SK-N-MC (cell line): ENCODE data around the gene SRBD1.

ENCODE experiments used
- DNase-seq: peaks from one replicate; pipeline ENCODE4 v3.0.0-alpha.2; 2011; ENCODE audit warnings: low read depth, low spot score
- H3K27ac ChIP-seq: fragments of 200-600 bp; sonication (generic); 2 replicates; pipeline ENCODE4 v1.5.1; 2016; ENCODE audit warnings: mixed run types
- H3K36me3 ChIP-seq: fragments of 200-600 bp; sonication (generic); 2 replicates; pipeline ENCODE4 v1.6.1; 2017; ENCODE audit warnings: antibody characterized with exemption, low read length, mixed read lengths; ENCODE audit not compliant: insufficient read depth
- H3K4me3 ChIP-seq: fragments of 200-600 bp; sonication (generic); 2 replicates; pipeline ENCODE4 v1.5.1; 2016
- H3K9ac ChIP-seq: fragments of 200-600 bp; sonication (generic); 2 replicates; pipeline ENCODE4 v1.8.0; 2017; ENCODE audit warnings: mixed run types, mixed read lengths; ENCODE audit not compliant: insufficient read length
- H3K9me3 ChIP-seq: fragments of 200-600 bp; sonication (generic); 2 replicates; pipeline ENCODE4 v1.6.1; 2017; ENCODE audit warnings: low read depth, mild to moderate bottlenecking, antibody characterized with exemption, low read length, moderate library complexity, mixed read lengths
- EZH2 ChIP-seq: fragments of 200-600 bp; sonication (generic); IDR thresholded peaks from one replicate; pipeline ENCODE4 v1.6.1; 2017; ENCODE audit warnings: antibody characterized with exemption
- FOXP2 ChIP-seq: optimal IDR thresholded peaks from 2 replicates; pipeline ENCODE3; 2011; ENCODE audit warnings: mild to moderate bottlenecking, moderate library complexity; ENCODE audit not compliant: insufficient read depth; ENCODE audit errors: extremely low read length, control extremely low read depth
- POLR2AphosphoS5 ChIP-seq: IDR thresholded peaks from 2 replicates; pipeline ENCODE4 v1.6.1; 2012; ENCODE audit warnings: mild to moderate bottlenecking, low read depth, low read length, borderline replicate concordance

SRBD1 gene

DNA sequence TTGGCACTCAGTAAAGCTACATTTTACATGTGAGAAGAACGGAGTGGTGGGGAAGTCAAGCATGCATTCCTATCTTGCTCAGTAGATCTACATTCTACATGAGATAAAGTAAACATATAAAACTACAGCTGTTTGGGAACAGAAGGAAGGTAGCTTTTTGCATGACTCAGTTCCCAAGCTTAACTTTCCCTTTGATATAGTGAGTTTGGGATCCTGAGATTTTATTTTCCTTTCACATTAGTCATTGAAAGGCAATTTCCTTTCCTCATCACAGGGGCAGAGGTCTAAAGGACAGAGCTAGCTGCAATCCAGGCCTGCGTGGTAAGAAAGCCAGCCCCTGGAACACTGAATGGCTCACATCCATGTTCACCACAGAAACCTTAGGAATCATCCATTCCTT lies 257.2 kb downstream of the SRBD1 start:
- H3K9me3 ChIP-seq, result no peaks in the 10 kb centered on the region
- TF ChIP-seq EZH2, result no peak
- TF ChIP-seq FOXP2, result no peak
- no peak for TF ChIP-seq POLR2AphosphoS5
- no peak for DNase-seq
- H3K36me3 ChIP-seq, result no peaks in the 10 kb centered on the region
- no peak overlapping the region for H3K4me3 ChIP-seq
- no peak overlapping the region for H3K27ac ChIP-seq
- no peak overlapping the region for H3K9ac ChIP-seq

DNA sequence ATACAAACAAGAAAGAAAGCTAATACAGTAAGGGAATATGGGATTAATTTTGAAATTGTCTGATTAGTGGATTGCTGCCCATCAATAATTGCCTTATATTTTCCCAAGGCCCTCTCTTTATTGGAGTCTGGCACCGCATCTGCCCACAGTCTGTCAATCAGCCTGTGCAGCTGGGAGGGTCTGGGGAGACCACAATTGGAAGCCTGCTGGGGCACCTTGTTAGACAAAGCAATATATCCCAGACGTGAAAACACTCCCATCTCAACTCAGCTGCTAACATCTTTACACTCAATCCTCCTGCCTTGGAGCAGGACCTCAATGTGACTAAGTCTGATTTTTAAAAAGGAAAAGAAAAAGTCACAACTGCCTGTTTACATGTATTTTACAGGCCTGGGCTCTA lies 258.6 kb downstream of the SRBD1 start:
- Histone ChIP-seq H3K36me3 (no peaks in the 10 kb centered on the region), H3K27ac (no peak overlapping the region), H3K9me3 (no peaks in the 10 kb centered on the region), H3K9ac (no peak overlapping the region), H3K4me3 (no peak overlapping the region)
- no peak for TF ChIP-seq EZH2
- TF ChIP-seq POLR2AphosphoS5, result no peak
- no peak for TF ChIP-seq FOXP2
- DNase-seq, result no peak

DNA sequence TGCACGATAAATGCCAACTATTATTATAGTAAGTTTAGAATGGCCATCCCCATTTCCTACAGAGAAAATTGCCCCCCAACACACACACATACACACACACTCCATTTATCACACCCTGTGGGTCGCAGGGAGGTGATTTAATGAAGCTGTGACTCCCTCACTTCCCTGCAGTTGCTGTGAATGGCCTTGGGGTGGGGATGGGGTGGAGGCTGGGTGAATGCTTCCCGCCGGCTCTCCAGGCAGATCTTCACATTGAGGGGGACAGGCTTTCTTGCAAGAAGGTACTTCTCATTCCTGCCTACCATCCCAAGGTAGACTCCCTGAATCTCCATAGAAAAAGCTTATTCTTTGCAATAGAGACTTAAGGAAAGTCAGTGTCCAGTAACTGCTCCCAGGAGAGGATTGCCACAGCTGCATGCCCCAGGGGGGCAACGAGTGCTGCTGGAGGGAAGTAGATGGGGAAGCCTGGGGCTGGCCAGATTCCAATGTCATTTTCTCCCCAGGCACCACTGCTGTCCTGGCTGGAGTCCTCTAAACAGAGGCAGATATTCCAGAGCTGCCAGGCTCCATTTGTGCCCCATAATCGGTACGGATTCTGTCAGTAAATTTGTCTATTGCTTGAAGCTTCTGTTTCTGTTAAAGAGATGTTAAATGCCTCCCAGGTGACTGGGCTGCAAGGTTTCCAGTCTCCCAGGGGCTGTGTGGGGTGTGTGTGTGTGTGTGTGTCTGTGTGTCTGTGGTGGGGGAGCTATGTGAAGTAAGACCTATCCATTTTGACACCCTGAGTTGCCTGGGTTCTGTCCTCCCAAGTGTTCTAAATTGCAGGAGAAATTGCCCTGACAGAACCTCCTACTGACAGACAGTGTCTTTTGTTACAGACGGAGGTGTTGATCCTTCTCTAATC lies 265.5 kb downstream of the SRBD1 start:
- no peak for DNase-seq
- Histone ChIP-seq H3K4me3 (no peak overlapping the region), H3K9me3 (no peaks in the 10 kb centered on the region), H3K27ac (no peak overlapping the region), H3K36me3 (no peaks in the 10 kb centered on the region), H3K9ac (no peak overlapping the region)
- TF ChIP-seq POLR2AphosphoS5 (no peak), EZH2 (no peak), FOXP2 (no peak)

DNA sequence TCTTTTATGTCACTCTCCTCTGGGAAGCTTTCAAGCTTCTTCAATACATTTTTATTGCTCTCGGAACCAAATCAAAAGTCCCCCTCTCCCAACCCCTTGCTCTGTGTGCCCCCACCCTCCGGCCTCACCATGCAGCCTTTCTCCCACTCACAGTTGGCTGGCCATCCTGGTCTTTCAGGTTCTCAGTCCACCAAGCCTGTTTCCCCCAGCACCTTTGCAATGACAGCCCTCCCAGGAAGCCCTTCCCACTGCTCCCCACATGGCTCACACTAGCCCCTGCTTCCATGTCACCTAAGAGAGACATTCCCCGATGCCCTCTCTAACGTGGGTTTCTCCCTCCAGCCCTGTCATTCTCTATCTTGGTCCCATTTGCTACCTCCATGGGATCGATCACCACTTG lies 266.6 kb downstream of the SRBD1 start:
- no peaks in the 10 kb centered on the region for H3K9me3 ChIP-seq
- no peak for DNase-seq
- no peak overlapping the region for H3K4me3 ChIP-seq
- H3K36me3 ChIP-seq, result no peaks in the 10 kb centered on the region
- TF ChIP-seq FOXP2 (no peak), EZH2 (no peak), POLR2AphosphoS5 (no peak)
- no peak overlapping the region for H3K27ac ChIP-seq
- H3K9ac ChIP-seq, result no peak overlapping the region

DNA sequence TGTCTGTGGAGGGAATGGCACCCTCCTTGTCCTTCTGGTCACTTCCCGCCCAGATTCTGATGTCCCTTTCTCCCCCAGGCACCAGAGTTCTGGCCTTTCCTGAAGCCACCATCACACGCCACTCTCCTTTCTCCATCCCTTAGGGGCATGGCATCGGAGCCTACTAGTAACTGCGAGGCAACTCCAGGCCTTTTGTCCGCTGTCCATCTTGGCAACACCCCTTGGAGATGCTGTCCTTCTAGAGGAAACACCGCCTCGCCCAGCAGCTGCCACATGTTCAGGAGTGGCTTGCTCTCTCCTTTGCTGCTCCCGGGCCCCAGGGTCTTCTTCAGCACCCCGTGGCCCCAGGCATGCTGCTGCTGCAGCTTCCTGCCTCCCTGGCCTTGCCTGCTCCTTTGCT lies 267.0 kb downstream of the SRBD1 start:
- Histone ChIP-seq H3K27ac (no peak overlapping the region), H3K36me3 (no peaks in the 10 kb centered on the region), H3K9me3 (no peaks in the 10 kb centered on the region), H3K9ac (no peak overlapping the region), H3K4me3 (no peak overlapping the region)
- DNase-seq, result no peak
- TF ChIP-seq POLR2AphosphoS5, result no peak
- TF ChIP-seq EZH2, result no peak
- no peak for TF ChIP-seq FOXP2

DNA sequence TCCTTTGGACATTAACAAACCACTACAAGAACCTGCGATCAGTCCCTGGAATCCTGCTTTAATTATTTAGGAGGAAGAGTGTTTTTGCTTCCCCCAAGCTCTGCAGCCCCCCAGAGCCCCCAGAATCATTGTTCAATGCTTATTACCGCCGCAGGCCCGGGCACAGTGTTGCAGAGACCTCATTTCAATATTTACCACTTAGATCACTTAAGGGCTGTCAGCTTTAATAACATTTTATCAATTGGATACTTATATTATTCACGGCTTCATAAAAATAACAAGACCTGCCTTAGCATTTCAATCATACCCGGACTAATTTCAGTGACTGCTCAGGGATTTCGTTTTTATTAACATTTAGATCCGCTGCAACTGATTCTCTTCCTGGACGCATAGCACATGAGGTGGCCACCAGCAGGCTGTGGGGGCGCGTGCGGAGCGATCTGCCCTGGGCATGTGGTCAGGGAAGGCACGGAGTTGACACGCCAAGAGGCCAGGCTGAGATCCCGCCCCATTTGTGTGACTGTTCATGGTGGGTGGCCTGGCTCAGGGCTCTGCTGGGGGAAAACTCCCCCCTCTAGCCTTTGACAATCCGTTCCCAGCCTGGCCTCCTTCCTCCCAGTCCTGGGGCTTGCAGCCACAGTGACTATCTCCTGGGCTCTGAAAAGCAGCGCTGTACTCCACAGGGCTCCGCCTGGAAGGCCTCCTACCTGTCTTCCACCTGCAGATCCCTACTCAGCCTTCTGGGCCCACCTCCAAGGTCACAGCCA lies 267.6 kb downstream of the SRBD1 start:
- Histone ChIP-seq H3K9ac (no peak overlapping the region), H3K9me3 (no peaks in the 10 kb centered on the region), H3K27ac (no peak overlapping the region), H3K4me3 (no peak overlapping the region), H3K36me3 (no peaks in the 10 kb centered on the region)
- no peak for DNase-seq
- no peak for TF ChIP-seq POLR2AphosphoS5
- no peak for TF ChIP-seq FOXP2
- TF ChIP-seq EZH2, result no peak

DNA sequence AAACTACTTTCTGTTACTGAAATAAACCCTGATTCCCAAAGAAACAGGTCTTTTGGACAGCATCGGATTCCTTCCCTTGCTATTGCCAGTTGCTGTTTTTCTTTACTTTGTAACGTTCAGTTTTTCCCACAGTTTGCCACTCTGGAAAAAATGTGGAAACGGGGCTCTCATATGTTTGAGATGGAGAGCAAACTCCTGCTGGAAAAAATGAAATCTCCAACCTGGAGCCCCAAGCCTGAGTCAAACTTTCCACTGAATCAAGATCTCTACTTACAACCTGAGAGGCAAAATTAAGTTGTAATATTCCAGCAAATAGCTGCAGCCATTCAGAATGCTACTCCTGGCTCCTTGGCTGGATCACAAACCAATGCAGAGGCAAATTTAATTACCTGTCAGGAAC lies 270.7 kb downstream of the SRBD1 start:
- Histone ChIP-seq H3K9me3 (no peaks in the 10 kb centered on the region), H3K4me3 (no peak overlapping the region), H3K9ac (no peak overlapping the region), H3K27ac (no peak overlapping the region), H3K36me3 (no peaks in the 10 kb centered on the region)
- TF ChIP-seq POLR2AphosphoS5, result no peak
- TF ChIP-seq FOXP2, result no peak
- no peak for TF ChIP-seq EZH2
- DNase-seq, result no peak

DNA sequence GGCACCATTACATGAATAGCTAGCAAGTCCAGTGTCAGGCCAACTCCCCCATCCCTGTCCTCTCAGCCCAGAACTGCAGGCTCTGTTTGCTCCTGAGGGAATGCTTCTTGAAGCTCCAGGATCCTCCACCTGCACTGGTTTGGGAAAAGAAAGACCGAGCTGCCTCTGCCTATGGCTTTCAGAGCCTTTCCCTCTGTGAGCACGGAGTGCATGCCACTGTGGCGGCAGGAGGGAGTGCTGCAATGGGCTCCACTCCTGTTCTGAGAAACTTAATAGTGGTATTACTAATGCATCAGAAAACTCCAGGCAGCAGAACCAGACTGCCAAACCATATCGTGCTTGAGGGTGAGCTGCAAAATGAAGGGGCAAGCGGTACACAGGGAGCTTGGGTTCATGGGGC lies 271.8 kb downstream of the SRBD1 start:
- no peak overlapping the region for H3K4me3 ChIP-seq
- no peak overlapping the region for H3K27ac ChIP-seq
- no peaks in the 10 kb centered on the region for H3K36me3 ChIP-seq
- no peak for DNase-seq
- no peaks in the 10 kb centered on the region for H3K9me3 ChIP-seq
- no peak overlapping the region for H3K9ac ChIP-seq
- no peak for TF ChIP-seq FOXP2
- TF ChIP-seq EZH2, result no peak
- no peak for TF ChIP-seq POLR2AphosphoS5
